Neural cell (in vitro differentiated cells): ENCODE data around the gene AP5Z1. TPM values are rescaled to one million over a fixed set of nuclear protein-coding genes. Genes with fewer than 3 reads are reported as not detected.

Experiments used
- H2AFZ ChIP-seq: fragments of 200-600, 300-800 bp; sonication (generic), shearing (Covaris generic); 2 replicates; pipeline ENCODE4 v1.6.0; 2014; ENCODE audit warnings: low read depth, mild to moderate bottlenecking, antibody characterized with exemption, low read length, moderate library complexity
- H3F3A ChIP-seq: fragments of 200-600 bp; shearing (Covaris generic); 2 replicates; pipeline ENCODE4 v1.6.1; 2016; ENCODE audit warnings: mild to moderate bottlenecking, moderate library complexity, mixed read lengths, antibody characterized with exemption, low read length; ENCODE audit not compliant: insufficient read depth, poor library complexity, severe bottlenecking
- H3K27ac ChIP-seq: fragments of 200-600, 300-800 bp; sonication (generic), shearing (Covaris generic); 2 replicates; pipeline ENCODE4 v1.5.1; 2014; ENCODE audit warnings: mild to moderate bottlenecking, low read length, moderate library complexity
- H3K27me3 ChIP-seq: fragments of 300-800, 200-600 bp; sonication (generic), shearing (Covaris generic); 2 replicates; pipeline ENCODE4 v1.6.0; 2014; ENCODE audit warnings: mild to moderate bottlenecking, low read depth, low read length, moderate library complexity; ENCODE audit not compliant: insufficient read depth
- H3K36me3 ChIP-seq: fragments of 300-800, 200-600 bp; sonication (generic), shearing (Covaris generic); 2 replicates; pipeline ENCODE4 v1.5.1; 2014; ENCODE audit warnings: mild to moderate bottlenecking, antibody characterized with exemption, low read length, moderate library complexity; ENCODE audit not compliant: insufficient read depth
- H3K4me2 ChIP-seq: fragments of 300-800, 200-600 bp; sonication (generic), shearing (Covaris generic); 2 replicates; pipeline ENCODE4 v1.6.0; 2014; ENCODE audit warnings: mild to moderate bottlenecking, low read length
- H3K4me3 ChIP-seq: fragments of 300-800, 200-600 bp; sonication (generic), shearing (Covaris generic); 2 replicates; pipeline ENCODE4 v1.5.1; 2014; ENCODE audit warnings: mild to moderate bottlenecking, low read length, moderate library complexity
- H3K79me2 ChIP-seq: fragments of 200-600 bp; shearing (Covaris generic); replicated peaks from 2 replicates; pipeline ENCODE4 v1.6.0; 2014; ENCODE audit warnings: mild to moderate bottlenecking, low read length, moderate library complexity; ENCODE audit not compliant: insufficient read depth
- H3K9ac ChIP-seq: fragments of 300-800, 200-600 bp; sonication (generic), shearing (Covaris generic); 2 replicates; pipeline ENCODE4 v1.6.1; 2016; ENCODE audit warnings: mild to moderate bottlenecking, low read length, mixed read lengths
- H3K9me2 ChIP-seq: fragments of 200-600 bp; shearing (Covaris generic); 2 replicates; pipeline ENCODE4 v1.6.1; 2016; ENCODE audit warnings: mild to moderate bottlenecking, low read length, mixed read lengths; ENCODE audit not compliant: insufficient read depth
- H3K9me3 ChIP-seq: fragments of 200-600, 300-800 bp; sonication (generic), shearing (Covaris generic); 2 replicates; pipeline ENCODE4 v1.6.1; 2016; ENCODE audit warnings: mild to moderate bottlenecking, mixed run types, low read length, moderate library complexity, mixed read lengths
- H4K20me1 ChIP-seq: fragments of 200-600 bp; shearing (Covaris generic); 2 replicates; pipeline ENCODE4 v1.6.1; 2016; ENCODE audit warnings: mild to moderate bottlenecking, mixed run types; ENCODE audit not compliant: insufficient read depth
- CTCF ChIP-seq: fragments of 450-650 bp; IDR thresholded peaks from 2 replicates; pipeline ENCODE4 v1.5.1; 2014; ENCODE audit warnings: antibody characterized with exemption, mild to moderate bottlenecking, moderate library complexity; ENCODE audit not compliant: poor library complexity, severe bottlenecking
- EP300 ChIP-seq: fragments of 450-650 bp; conservative IDR thresholded peaks from 2 replicates; pipeline ENCODE4 v1.6.1; 2014; ENCODE audit warnings: antibody characterized with exemption, mild to moderate bottlenecking, moderate library complexity; ENCODE audit not compliant: poor library complexity, severe bottlenecking
- EZH2 ChIP-seq: fragments of 200-600, 300-800 bp; shearing (Covaris generic), sonication (generic); IDR thresholded peaks from 2 replicates; pipeline ENCODE4 v1.6.1; 2014; ENCODE audit warnings: antibody characterized with exemption, low read length, borderline replicate concordance, mild to moderate bottlenecking; ENCODE audit not compliant: insufficient read depth, poor library complexity, severe bottlenecking
- MXI1 ChIP-seq: fragments of 450-650 bp; conservative IDR thresholded peaks from 2 replicates; pipeline ENCODE4 v1.6.1; 2014; ENCODE audit warnings: antibody characterized with exemption, mild to moderate bottlenecking; ENCODE audit not compliant: poor library complexity, severe bottlenecking
- POLR2AphosphoS5 ChIP-seq: IDR thresholded peaks from 2 replicates; pipeline ENCODE4 v1.6.1; 2012
- RAD21 ChIP-seq: fragments of 450-650 bp; conservative IDR thresholded peaks from 2 replicates; pipeline ENCODE4 v1.6.1; 2014; ENCODE audit warnings: antibody characterized with exemption, mild to moderate bottlenecking, moderate library complexity
- REST ChIP-seq: IDR thresholded peaks from 2 replicates; pipeline ENCODE4 v1.6.1; 2012; ENCODE audit warnings: borderline replicate concordance
- SMC3 ChIP-seq: fragments of 450-650 bp; conservative IDR thresholded peaks from 2 replicates; pipeline ENCODE4 v1.6.1; 2014; ENCODE audit warnings: antibody characterized with exemption, mild to moderate bottlenecking, moderate library complexity; ENCODE audit not compliant: poor library complexity
- TAF1 ChIP-seq: IDR thresholded peaks from 2 replicates; pipeline ENCODE4 v1.6.1; 2012; ENCODE audit warnings: low read depth
- polyA plus RNA-seq: library from polyadenylated mRNA; depleted of rRNA; stranded (reverse); fragments of >200 nt; gene quantifications from 2 replicates; pipeline ENCODE4 v1.2.3, GENCODE V29; 2014

The AP5Z1 gene
- polyA plus RNA-seq, 1 donor from 2014 or later, result 36.9 TPM

GRCh38 chr7:4763794-4764185, 11.6 kb upstream of the AP5Z1 start:
- Histone ChIP-seq H3K4me3 (no peak overlapping the region), H3K27ac (no peak overlapping the region), H3K9me3 (no peaks in the 10 kb centered on the region), H3K27me3 (no peaks in the 10 kb centered on the region), H3K79me2 (no peaks in the 10 kb centered on the region), H4K20me1 (no peaks in the 10 kb centered on the region), H2AFZ (no peak overlapping the region), H3K9me2 (no peaks in the 10 kb centered on the region), H3K36me3 (no peaks in the 10 kb centered on the region), H3K4me2 (no peak overlapping the region), H3K9ac (no peak overlapping the region), H3F3A (no peaks in the 10 kb centered on the region)
- TF ChIP-seq SMC3 (no peak), POLR2AphosphoS5 (no peak), RAD21 (no peak), REST (no peak), MXI1 (no peak), TAF1 (no peak), EP300 (no peak), CTCF (no peak), EZH2 (no peak)

- no peaks in the 10 kb centered on the region for H3F3A ChIP-seq
- H4K20me1 ChIP-seq, result no peaks in the 10 kb centered on the region
- no peaks in the 10 kb centered on the region for H3K79me2 ChIP-seq
- no peaks in the 10 kb centered on the region for H3K9me3 ChIP-seq
- H3K36me3 ChIP-seq, result no peaks in the 10 kb centered on the region
- H3K27me3 ChIP-seq, result no peaks in the 10 kb centered on the region
- TF ChIP-seq TAF1, result no peak
- no peak for TF ChIP-seq EZH2
- TF ChIP-seq EP300, result no peak
- TF ChIP-seq RAD21, result no peak
- TF ChIP-seq REST, result no peak
- TF ChIP-seq POLR2AphosphoS5, result no peak
- no peak for TF ChIP-seq SMC3
- TF ChIP-seq CTCF, result no peak
- no peak for TF ChIP-seq MXI1
- no peak overlapping the region for H3K4me2 ChIP-seq
- H3K9ac ChIP-seq, result no peak overlapping the region
- H2AFZ ChIP-seq, result no peak overlapping the region
- H3K27ac ChIP-seq, result no peak overlapping the region
- H3K4me3 ChIP-seq, result no peak overlapping the region
- no peaks in the 10 kb centered on the region for H3K9me2 ChIP-seq
Measured at GRCh38 chr7:4764402-4765007, 10.9 kb upstream of the AP5Z1 start.
